GM21825 (cell line): ENCODE measurements around the gene MUC20.

Source experiments
- ATAC-seq: cut with Tn5 transposase; IDR thresholded peaks from one replicate; pipeline ENCODE4 v1.9.1; 2021; ENCODE audit warnings: mild to moderate bottlenecking, moderate library complexity; ENCODE audit not compliant: unreplicated experiment

MUC20 gene

DNA sequence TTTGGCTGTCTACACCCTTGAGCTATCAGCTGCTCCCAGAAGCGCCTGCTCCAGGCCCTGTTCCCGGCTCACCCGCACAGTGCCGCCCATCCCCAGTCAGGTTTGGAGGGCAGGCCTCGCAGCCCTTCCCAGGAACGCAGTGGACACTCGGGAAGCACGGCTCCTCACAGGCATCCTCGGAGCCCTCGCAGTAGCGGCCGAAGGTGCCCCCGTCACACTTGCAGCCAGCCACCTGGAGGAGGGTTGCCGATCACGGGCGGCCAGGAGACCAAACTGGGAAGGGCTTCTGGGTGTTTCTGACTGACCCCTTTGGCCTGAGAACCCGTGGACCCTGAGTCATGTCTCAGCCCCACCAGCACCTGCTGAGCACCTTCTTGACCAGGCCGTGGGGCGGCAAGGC lies 33.4 kb downstream of the MUC20 start:
- no peak for ATAC-seq

DNA sequence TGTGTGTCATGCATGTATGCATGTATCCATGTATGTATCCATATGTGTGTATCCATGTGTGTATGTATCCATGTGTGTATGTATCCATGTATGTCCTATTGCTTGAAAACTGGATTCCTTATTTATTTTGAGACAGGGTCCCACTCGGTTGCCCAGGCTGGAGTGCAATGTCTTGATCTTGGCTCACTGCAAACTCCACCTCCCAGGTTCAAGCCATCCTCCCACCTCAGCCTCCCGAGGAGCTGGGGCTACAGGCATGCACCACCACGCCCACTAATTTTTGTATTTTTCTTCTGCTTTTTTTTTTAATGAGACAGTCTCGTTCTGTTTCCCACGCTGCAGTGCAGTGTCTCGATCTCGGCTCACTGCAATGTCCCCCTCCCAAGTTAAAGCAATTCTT lies 34.1 kb downstream of the MUC20 start:
- ATAC-seq: no peak

DNA sequence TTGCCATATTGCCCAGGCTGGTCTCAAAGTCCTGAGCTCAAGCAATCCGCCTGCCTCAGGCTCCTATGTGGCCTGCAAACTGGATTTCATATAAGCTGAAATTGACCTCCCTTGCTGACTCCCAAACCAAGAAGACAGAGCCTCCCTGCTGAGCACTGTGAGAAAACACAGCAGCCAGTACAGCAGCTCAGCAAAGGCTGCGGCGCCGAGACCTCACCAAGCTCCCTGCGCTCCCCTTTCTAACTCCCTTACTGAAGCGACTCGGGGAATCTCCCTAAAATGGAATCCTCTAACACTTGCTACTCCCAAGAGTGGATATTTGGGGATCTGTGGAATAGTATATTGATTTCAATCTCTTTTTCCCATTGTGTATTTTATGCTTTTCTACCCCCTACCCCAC lies 34.6 kb downstream of the MUC20 start:
- ATAC-seq: no peak

DNA sequence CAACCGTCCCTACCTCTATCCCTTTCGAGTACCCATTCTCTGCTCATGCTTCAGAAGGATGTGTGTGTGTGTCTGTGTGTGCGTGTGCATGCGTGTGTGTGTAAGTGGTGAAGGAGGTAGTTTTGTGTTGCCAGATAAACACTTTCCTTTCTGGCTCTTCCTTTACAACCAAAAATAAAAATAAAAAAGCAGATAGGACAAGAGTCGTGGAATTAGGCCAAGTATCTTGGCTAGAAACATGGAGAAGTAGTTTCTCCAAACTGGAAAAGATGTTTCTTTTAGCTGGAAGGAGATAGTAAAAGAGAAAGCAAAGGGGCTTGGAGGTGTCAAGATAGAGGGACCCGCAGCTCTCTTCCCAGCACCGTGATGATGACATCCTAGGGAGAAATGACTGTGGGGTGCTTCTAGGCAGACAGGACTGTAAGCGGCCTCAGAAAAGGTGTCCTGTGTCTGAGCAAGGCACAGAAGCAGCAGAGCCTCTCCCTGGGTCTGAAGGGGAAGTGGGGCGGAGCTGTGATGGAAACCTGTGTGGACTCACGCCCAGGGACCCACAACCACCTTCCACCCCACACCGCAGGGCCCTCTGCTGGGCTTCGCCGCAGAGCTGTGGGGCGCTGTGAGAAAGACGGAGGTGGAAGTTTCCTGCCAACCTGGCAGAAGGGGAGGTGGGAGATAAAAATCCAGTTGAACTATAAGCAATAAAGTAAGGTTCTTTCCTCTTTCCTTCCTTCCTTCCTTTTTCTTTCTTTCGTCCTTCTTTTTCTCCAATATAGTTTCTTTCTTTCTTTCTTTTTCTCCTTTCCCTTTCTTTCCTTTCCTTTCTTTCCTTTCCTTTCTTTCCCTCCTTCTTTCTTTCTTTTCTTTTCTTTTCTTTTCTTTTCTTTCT lies 35.3 kb downstream of the MUC20 start:
- no peak for ATAC-seq

DNA sequence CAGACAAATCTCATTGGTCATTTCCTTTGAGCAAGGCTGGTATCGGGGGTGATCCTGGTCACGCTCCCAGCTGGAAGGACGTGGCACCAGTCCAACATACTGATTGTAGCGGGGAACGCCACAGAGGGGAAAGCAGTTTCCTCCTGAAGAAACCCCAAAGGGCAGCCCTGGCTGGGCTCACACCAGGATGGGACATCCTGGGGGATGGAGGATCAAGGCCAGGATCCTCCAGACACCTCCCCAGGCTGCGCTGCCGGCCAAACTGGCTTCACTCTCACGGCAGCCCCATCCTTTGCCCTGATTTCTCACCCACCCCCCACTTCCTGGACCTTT lies 36.6 kb downstream of the MUC20 start:
- no peak for ATAC-seq

DNA sequence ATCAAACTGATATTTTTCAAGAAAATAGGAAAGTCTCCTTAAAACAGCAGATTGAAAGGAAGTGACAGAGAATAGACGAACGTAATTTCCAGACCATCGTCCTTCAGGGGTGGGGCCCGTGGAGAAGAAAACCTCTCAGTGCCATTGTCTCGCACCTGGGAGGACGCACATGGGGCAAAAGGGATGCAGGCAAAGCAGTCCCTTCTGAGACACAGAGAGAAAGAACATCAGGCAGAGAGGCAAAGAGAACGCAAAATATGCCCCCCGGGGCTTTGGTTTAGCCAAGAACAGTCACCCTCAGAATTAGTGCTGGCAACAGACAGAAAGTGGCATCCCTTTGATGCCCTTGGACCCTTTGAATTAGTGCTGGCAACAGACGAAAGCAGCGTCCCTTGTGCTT lies 37.0 kb downstream of the MUC20 start:
- no peak for ATAC-seq

DNA sequence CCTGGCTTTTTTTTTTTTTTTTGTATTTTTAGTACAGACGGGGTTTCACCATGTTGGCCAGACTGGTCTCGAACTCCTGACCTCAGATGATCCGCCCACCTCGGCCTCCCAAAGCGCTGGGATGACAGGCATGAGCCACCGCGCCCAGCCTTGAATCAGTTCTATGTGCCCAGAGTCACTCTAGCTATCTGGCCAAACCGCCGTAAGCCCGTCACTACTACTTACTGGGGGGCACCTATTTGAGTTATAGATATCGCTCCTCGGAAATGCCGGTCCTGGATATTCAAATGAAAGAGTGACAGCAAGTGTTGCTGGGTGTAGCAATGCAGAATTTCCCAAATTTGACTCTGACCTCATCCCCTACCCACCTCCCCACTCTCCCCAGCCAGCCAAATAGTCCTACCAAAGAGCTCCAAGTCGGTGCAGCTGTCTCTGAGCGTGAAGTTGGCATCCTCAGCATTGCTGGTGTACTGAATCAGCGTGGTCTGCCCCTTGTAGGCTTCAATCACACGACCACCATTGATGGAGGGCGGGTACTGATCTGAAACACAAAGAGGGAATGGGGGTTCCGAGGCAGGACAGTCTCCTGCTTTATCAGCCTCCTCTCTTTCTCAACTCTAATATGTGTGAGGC lies 38.1 kb downstream of the MUC20 start:
- no peak for ATAC-seq

DNA sequence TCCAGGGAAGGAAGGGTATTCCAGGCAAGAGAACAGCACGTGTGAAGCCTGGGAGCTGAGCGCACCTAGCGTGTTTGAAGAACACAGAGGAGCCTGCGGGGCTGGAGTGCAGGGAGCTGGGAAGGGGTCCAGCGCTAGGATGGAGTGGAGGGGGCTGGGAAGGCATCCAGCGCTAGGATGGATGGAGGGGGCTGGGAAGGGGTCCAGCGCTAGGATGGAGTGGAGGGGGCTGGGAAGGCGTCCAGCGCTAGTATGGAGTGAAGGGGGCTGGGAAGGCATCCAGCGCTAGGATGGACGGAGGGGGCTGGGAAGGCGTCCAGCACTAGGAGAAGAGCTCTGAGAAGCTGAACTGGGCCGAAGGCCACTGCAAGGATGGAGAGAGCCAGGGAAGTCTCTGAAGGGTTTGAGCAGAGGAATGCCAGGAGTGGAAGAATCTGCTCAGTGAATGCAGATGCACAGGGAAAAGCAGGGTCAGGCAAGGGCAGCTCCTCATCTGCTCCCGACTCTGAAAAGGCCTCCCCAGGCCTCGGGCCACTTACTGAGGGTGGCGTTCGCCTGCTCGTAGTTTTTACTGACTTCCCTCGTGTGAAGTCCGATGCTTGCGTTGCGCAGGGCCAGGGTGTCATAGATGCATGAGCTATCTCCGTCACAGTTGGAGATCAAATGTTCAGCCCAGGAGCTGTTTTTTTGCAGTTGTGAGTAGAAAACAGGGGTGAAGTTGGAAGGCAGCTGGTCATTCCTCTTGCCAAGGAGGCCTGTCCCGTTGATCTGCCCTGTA lies 39.8 kb downstream of the MUC20 start:
- no peak for ATAC-seq

DNA sequence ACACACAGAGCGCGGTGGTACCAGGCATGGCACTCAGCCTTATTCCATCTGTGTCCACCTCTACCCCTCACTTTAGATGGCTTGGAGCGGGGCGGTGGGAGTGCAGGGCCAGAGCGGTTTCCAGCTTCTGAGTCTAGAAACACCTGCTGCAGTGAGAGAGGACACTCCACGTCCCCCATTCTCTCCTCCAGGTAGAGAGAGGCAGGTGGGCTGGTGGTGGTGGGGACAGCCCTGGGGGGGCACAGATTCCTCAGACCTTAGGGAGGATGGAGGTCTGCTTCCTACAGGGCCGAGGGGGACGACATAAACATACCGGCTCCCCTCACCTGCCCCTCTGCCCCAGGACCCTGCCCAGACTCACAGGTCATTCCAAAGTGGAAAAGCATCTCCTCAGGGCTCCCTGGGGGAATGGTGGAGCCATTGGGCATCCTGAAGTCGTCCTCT lies 40.4 kb downstream of the MUC20 start:
- no peak for ATAC-seq

DNA sequence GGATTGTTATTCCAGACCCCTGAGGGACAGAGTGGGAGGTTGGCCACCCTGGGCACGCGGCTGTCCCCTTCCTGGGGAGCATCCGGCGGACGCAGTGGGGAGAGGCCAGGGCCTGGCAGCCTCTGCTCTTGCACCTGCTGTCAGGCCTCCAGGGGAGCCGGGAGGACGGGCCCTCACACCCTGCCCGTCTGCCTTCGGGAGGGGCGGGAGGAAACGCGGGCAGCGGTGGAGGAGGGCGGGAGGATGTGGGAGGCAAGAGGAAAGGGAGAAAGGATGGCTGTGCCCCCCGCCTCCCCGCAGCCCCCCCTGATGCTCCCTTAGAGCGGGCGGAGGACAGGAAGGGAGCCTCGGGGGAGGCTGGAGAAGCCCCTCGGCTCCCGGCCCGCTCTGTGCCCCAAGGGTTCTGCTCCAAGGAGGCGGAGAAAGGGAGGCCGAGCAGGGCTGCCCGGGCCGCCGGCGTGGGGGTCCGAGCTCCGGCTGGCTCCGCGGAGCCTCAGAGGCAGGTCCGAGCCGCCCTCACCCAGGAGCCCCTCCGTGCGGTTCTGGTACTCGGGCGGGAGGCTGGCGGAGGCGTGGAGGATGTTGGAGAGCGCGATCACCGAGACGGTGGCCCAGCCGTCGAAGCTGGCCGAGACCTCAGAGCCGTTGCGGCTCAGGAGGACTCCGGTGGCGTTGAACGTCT lies 40.9 kb downstream of the MUC20 start:
- no peak for ATAC-seq

DNA sequence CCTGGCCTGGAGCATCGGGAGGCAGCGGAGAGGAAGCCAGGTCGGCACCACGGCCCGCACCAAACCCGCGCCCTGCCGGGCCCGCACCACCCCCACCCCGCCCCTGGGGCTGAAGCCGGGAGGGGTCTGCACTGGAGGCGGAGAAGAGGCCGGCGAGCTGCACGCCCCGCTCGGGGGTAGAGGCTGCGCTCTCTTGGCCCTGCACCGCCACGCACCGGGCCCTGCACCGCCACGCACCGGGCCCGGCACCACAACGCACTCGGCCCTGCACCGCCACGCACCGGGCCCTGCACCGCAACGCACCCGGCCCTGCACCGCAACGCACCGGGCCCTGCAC lies 41.4 kb downstream of the MUC20 start:
- no peak for ATAC-seq

DNA sequence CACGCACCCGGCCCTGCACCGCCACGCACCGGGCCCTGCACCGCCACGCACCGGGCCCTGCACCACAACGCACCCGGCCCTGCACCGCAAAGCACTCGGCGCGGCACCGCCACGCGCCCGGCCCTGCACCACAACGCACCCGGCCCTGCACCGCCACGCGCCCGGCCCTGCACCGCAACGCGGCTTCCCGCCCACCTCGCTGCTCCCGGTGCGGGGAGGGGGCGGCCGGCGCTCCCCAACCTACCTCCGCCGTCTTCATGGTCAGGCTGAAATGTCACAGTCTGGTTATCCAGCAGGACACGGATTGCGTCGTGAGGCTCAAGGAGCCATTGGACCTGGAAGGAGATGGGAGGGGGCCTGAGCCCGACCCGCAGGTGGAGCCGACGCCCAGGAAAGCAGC lies 41.8 kb downstream of the MUC20 start:
- no peak for ATAC-seq

DNA sequence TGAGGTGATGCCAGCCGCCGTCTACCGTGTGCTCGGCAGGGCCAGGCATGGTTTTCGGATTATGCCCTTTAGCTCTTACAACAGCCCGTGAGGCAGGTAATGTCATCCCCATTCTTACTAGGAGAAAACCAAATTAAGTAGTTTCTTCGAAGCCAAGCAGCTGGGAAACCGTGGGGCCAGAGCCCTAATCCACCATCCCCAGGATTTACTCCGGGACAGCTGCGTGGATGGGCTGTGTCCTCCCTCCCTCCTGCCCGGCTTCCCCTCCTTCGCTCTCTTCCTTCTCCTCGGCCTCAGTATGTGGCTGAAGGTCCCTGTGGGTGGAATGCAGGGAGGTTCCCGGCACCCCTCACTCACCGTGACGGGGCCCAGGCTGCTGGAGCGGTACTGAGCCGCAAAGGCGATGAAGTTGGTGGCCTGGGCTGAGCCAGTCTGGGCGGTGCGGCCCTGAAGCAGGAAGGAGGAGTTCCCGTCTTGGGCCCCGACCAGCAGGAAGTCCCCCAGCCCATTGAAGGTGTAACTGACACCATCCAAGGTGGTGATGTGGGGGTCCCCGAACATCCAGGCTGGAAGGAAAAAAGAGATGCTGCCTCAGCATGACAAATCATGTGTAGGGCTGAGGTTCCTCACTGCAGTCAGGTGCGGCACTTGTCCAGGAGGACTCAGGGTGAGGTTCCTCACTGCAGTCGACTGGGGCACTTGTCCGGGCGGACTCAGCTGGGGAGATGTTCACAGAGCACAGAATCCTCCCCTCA lies 42.5 kb downstream of the MUC20 start:
- no peak for ATAC-seq

DNA sequence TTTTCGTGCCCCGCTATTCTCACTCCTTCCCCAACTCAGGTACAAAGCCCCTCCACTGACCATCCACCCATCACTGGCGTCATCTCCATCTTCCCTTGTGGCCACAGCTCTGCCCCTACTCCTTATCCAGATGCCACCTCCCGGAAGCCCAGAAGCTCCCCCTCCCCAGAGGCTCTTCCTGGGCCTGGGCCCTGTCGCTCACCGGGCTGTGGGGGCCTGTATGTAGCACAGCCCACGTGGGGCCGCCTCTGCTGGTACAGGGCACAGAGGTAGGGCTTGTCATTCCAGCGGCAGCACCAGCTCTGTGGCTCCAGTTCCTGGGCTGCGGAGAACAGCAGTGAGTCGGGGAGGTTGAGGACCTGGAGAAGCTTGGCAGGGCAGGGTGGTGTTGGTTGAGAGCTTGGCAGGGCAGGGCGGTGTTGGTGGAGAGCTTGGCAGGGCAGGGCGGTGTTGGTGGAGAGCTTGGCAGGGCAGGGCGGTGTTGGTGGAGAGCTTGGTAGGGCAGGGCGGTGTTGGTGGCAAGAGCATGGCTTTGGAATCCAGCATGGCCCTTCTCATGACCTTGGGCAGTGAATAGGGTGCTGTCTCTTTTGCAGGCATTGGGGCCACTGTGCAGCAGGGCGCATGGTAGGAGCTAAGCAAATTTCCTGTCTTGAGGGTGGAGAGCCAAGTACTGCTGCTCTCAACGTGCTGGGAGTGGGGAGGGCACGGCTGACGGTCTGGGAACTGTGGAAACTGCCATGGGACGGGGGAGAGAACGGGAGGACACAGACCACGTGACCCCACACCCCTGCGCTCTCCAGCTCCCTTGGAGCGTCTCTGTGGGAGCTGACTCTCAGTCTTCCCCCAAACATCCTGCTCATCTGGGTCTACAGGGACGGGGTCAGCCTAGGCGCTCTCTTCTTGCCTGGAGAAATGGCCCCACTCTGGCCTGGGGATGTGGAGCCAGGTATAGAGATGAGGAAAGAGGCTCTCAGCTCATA lies 43.4 kb downstream of the MUC20 start:
- ATAC-seq: no peak

DNA sequence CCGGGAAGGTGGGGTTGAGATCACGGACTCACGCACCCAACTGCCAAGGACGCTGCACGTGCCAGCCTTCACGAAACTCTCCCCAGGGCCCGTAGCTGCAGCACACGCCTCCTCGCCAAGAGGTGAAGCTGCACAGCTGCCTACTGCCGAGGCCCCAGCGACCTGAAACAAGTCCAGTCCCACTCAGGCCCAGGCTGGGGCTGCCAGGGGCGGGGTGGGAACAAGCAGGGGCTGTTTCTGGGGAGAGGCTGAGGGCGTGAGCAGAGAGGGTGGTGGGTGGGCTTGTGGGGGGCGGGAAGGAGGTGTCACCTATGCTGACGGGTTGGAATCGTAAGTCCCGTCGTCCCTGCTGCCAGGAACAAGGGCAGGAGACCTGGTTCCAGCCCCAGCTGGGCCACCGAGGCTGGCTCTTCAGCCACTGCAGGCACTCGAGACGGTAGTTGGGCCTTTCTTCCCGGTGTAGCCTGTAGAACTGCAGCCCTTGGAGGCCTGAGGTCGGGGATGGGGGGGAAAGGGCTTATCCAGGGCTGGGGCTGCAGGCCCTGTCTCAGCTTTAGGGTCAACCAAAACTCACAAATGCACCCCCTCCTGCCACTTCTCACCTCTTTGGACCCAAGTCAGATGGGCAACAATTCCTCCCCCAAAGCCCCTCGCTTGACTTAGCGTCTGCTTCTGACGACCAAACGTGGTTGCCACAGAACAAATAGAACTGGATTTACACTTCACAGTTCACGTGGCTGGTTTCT lies 44.4 kb downstream of the MUC20 start:
- ATAC-seq: no peak

DNA sequence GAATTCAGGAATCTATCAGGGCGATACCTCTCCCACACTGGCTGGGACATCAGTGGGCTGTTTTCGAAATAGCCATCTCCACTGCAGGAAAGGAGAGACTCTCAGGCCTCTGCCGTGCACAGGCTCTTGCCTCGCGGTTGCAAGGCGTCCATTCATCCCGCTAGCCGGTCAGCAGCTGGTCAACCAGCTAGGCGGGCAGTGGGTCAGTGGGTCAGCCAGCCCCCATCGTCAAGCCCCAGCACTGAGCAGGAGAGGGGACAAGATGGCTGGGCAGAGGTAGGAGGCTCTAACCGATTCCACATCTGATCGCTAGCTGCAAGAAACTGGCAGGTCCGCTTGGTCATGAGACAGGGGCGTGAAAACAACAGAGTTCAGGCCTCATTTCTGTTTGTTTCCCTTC lies 45.9 kb downstream of the MUC20 start:
- ATAC-seq: no peak

DNA sequence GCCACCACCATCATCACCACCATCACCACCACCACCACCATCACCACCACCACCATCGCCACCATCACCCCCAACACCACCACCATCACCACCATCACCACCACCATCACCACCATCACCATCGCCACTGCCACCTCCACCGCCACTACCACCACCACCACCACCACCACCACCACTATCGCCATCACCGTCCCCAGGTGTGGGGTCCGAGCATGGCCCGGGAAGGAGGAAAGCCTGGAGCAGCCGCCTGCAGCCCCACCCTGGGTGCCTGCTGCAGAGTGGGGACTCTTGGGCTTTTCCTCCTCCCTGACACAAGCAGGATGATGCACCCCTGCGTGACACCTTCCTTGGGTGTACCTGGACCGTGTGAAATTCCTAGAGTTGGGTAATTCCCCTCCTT lies 47.0 kb downstream of the MUC20 start:
- ATAC-seq: no peak

DNA sequence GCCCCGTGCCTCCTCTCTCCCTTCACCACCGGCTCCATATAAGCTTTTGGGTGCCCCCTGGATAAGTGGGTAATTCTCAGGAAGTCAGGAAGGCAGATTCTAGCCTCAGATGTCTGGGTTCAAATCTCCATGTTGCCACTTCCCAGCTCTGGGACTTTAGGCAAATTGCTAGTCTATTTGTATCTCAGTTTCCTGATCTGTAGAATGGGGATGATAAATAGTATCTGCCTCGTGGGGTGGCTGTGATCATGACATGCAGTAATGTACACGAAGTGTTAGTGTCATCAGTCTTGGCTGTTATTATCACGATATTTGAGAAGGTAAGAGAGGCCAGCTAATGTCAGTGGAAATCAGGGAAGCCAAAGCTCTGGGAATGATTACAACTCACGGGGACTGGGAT lies 47.6 kb downstream of the MUC20 start:
- no peak for ATAC-seq

DNA sequence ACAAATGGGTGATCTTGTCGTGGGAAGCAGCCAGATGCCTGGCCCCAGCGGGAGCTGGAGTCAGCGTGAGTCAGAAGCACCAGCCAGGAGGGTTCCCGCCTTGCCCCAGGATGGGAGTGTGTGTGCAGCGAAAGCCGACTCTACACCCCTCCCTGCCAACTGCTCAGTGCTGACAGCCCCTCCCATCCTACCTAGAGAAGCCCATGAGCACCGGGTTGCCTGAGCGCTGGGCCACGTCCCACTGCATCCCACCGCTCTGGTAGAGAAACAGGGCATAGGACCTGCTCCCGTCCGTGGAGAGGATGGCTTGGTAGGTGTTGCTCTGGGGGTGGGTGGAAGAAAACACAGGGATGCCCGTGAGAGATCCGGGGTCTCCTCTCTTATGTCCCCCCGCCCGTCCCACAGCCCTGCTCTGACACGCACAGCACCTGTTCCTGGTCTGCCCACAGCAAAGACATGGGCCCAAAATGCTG lies 48.1 kb downstream of the MUC20 start:
- no peak for ATAC-seq
